Mesothelial cell of epicardium (in vitro differentiated cells): ENCODE data around the gene UPF1. TPM values are rescaled to one million over a fixed set of nuclear protein-coding genes. Genes with fewer than 3 reads are reported as not detected.
"Not testable (repeated sequence)": the region's sequence is repeated elsewhere in the genome, so short reads cannot be mapped to it uniquely, and the experiment has no call there.

Source experiments
- DNase-seq, 2 experiments: peaks; one replicate each; pipeline ENCODE4 v3.0.0; 2021; ENCODE audit warnings: low spot score in 2 of 2; ENCODE audit not compliant: unreplicated experiment in 2 of 2
- H3K27ac Mint-ChIP-seq: 2 replicates; pipeline ENCODE4 v1.8.0; 2021; ENCODE audit warnings: mixed read lengths
- H3K27me3 Mint-ChIP-seq: 2 replicates; pipeline ENCODE4 v1.8.0; 2021; ENCODE audit warnings: low read depth, mixed read lengths
- H3K36me3 Mint-ChIP-seq: 2 replicates; pipeline ENCODE4 v1.8.0; 2021; ENCODE audit warnings: mixed read lengths
- H3K4me1 Mint-ChIP-seq: 2 replicates; pipeline ENCODE4 v1.8.0; 2021; ENCODE audit warnings: mixed read lengths
- H3K4me3 Mint-ChIP-seq: 2 replicates; pipeline ENCODE4 v1.8.0; 2021; ENCODE audit warnings: mild to moderate bottlenecking, moderate library complexity, mixed read lengths
- H3K9me3 Mint-ChIP-seq: 2 replicates; pipeline ENCODE4 v1.8.0; 2021; ENCODE audit warnings: mixed read lengths
- total RNA-seq: library from RNA; stranded (reverse); gene quantifications from 3 replicates; pipeline ENCODE4 v1.2.1, GENCODE V29; 2021
- TF ChIP-seq, protein P1 (sequence below): fragments of 200-600 bp; sonication (generic); IDR thresholded peaks from one replicate; pipeline ENCODE4 v1.5.0; 2021; ENCODE audit warnings: antibody characterized with exemption; ENCODE audit not compliant: unreplicated experiment

Gene UPF1
- total RNA-seq, 1 donor from 2014 or later = 73.3 TPM

DNA sequence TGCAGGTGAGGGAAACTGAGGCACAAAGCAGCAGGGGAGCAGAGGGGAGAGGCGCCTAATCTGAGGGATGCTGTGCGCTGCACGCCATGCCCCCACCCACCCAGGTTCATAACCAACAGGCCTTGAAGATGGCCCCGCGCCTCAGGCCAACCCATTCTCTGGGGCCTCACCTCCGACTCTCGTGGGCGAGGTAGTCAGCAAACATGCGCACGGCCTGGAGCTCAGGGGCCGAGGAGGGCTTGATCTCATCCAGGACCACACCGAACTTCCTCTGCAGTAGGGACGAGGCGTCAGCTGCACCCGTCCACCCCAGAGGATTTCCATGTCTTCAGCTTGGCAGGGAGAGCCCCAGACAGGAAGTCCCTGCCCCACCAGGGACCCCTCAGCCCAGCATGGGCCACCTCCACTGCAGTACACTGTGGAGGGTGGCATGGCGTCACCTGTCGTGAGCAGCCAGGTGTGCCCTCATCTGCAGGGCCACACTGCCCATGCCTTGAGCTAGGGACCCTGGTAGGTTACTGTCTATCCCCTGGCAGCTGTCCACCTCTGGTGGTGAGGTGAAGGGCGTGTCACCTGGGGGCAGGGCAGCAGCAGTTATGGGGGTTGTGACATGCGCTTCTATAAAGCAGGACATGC is 79.2 kb downstream of the UPF1 start:
- no peaks in the 10 kb centered on the region for H3K27me3 Mint-ChIP-seq
- no peaks in the 10 kb centered on the region for H3K4me1 Mint-ChIP-seq
- no peak overlapping the region for H3K27ac Mint-ChIP-seq
- no peaks in the 10 kb centered on the region for H3K9me3 Mint-ChIP-seq
- H3K36me3 Mint-ChIP-seq = peaks cover 18% of the 10 kb centered on the region
- no peak overlapping the region for H3K4me3 Mint-ChIP-seq
- TF ChIP-seq, protein P1, sequence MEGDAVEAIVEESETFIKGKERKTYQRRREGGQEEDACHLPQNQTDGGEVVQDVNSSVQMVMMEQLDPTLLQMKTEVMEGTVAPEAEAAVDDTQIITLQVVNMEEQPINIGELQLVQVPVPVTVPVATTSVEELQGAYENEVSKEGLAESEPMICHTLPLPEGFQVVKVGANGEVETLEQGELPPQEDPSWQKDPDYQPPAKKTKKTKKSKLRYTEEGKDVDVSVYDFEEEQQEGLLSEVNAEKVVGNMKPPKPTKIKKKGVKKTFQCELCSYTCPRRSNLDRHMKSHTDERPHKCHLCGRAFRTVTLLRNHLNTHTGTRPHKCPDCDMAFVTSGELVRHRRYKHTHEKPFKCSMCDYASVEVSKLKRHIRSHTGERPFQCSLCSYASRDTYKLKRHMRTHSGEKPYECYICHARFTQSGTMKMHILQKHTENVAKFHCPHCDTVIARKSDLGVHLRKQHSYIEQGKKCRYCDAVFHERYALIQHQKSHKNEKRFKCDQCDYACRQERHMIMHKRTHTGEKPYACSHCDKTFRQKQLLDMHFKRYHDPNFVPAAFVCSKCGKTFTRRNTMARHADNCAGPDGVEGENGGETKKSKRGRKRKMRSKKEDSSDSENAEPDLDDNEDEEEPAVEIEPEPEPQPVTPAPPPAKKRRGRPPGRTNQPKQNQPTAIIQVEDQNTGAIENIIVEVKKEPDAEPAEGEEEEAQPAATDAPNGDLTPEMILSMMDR = no peak
- DNase-seq = no peak

- DNase-seq = no peak
- Mint-ChIP-seq H3K9me3 (no peaks in the 10 kb centered on the region), H3K4me1 (peaks cover 9% of the 10 kb centered on the region), H3K27ac (no peak overlapping the region), H3K36me3 (peaks cover 21% of the 10 kb centered on the region), H3K27me3 (no peaks in the 10 kb centered on the region), H3K4me3 (no peak overlapping the region)
- TF ChIP-seq, protein P1 = no peak
Measured at GRCh38 chr19:18912933-18913332, 81.2 kb downstream of the UPF1 start.

DNA sequence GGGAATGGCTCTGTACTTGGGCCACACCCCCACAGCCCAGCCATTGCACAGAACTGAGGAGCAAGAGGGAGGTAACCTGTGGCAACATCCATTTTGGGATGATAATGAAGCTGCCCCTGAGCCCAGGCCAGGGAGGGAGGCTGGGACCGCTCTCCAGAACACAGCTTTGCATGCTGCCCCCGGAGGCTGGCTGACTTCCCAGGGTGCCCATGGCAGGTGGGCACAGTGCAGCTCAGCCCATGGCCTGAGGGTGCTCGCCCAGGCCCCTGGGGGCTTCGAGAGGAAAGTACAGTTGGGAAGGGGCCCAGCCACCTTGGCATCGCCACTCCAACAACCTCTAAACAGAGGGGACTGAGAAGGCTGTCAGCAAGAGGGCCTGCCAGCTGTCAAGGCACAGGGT is 81.7 kb downstream of the UPF1 start:
- H3K27me3 Mint-ChIP-seq = no peaks in the 10 kb centered on the region
- H3K27ac Mint-ChIP-seq = no peak overlapping the region
- no peak overlapping the region for H3K4me3 Mint-ChIP-seq
- H3K36me3 Mint-ChIP-seq = peaks cover 21% of the 10 kb centered on the region
- no peak for DNase-seq
- no peaks in the 10 kb centered on the region for H3K9me3 Mint-ChIP-seq
- H3K4me1 Mint-ChIP-seq = peaks cover 13% of the 10 kb centered on the region
- TF ChIP-seq, protein P1 = no peak

DNA sequence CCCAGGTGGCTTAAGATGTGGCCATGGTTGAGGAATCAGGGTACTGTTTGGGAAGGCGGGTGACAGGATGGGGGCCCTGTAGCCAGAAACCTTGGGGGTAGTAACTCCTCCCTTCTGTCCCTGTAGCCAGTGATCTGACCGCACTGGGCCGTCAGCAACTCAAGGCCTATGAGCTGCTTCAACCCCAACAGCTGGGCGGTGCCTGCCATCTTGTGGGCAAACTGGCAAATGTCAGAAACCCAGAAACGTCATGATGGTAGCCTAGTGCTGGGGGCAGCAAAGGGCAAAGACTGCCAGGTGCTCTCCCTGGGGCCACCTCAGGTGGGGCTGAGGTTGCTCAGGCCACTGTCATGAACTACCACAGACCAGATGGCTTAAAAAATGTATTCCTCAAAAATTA is 83.9 kb downstream of the UPF1 start:
- no peak overlapping the region for H3K4me3 Mint-ChIP-seq
- H3K27ac Mint-ChIP-seq = no peak overlapping the region
- peaks cover 17% of the 10 kb centered on the region for H3K36me3 Mint-ChIP-seq
- no peaks in the 10 kb centered on the region for H3K9me3 Mint-ChIP-seq
- TF ChIP-seq, protein P1 = no peak
- no peak for DNase-seq
- H3K4me1 Mint-ChIP-seq = peaks cover 29% of the 10 kb centered on the region
- H3K27me3 Mint-ChIP-seq = no peaks in the 10 kb centered on the region

GRCh38 chr19:18917593-18917992 is 85.8 kb downstream of the UPF1 start:
- Mint-ChIP-seq H3K4me1 (peaks cover 29% of the 10 kb centered on the region), H3K27ac (peak overlapping the region; percentile 82), H3K36me3 (peaks cover 17% of the 10 kb centered on the region), H3K4me3 (peak overlapping the region; percentile 61)
- not testable (repeated sequence) for H3K27me3 Mint-ChIP-seq, H3K9me3 Mint-ChIP-seq, DNase-seq

Other genes with a start within 250 kb of the UPF1 start
- 56.5 to 58.8 TPM (median 58.3 TPM) in 3 replicates for gene REX1BD, start 243.2 kb upstream of the UPF1 start, total RNA-seq
- 0.89 to 2.0 TPM (median 1.0 TPM) in 3 replicates for gene CRLF1, start 225.2 kb upstream of the UPF1 start, total RNA-seq
- gene TMEM59L, start 219.1 kb upstream of the UPF1 start, total RNA-seq = 4.9 to 6.4 TPM (median 4.9 TPM) in 3 replicates
- 12.0 to 13.2 TPM (median 12.6 TPM) in 3 replicates for gene KLHL26, start 194.9 kb upstream of the UPF1 start, total RNA-seq
- 29.5 to 31.9 TPM (median 29.5 TPM) in 3 replicates for gene CRTC1, start 148.3 kb upstream of the UPF1 start, total RNA-seq
- gene COMP, start 40.7 kb upstream of the UPF1 start, total RNA-seq = 0.16 to 0.31 TPM (median 0.18 TPM) in 3 replicates
- 8.5 to 9.4 TPM (median 8.8 TPM) in 3 replicates for gene CERS1, start 64.2 kb downstream of the UPF1 start, total RNA-seq
- gene COPE, start 87.4 kb downstream of the UPF1 start, total RNA-seq = 161 to 174 TPM (median 163 TPM) in 3 replicates
- gene DDX49, start 87.8 kb downstream of the UPF1 start, total RNA-seq = 41.3 to 46.1 TPM (median 45.6 TPM) in 3 replicates
- gene HOMER3, start 109.3 kb downstream of the UPF1 start, total RNA-seq = 53.7 to 60.4 TPM (median 56.3 TPM) in 3 replicates
- gene SUGP2, start 201.6 kb downstream of the UPF1 start, total RNA-seq = 137 to 152 TPM (median 140 TPM) in 3 replicates
- gene ARMC6, start 201.6 kb downstream of the UPF1 start, total RNA-seq = 25.5 to 28.2 TPM (median 25.8 TPM) in 3 replicates
- 21.2 to 22.1 TPM (median 21.2 TPM) in 3 replicates for gene SLC25A42, start 232.0 kb downstream of the UPF1 start, total RNA-seq